GOT3 (cell line): ENCODE results near the gene FADD.
"Not testable (repeated sequence)": the region's sequence is repeated elsewhere in the genome, so short reads cannot be mapped to it uniquely, and the experiment has no call there.

Experiments used
- DNase-seq: peaks from one replicate; lab custom pipeline; 2025; ENCODE audit warnings: mixed read lengths; lab: John Stamatoyannopoulos, UW

Gene FADD

DNA sequence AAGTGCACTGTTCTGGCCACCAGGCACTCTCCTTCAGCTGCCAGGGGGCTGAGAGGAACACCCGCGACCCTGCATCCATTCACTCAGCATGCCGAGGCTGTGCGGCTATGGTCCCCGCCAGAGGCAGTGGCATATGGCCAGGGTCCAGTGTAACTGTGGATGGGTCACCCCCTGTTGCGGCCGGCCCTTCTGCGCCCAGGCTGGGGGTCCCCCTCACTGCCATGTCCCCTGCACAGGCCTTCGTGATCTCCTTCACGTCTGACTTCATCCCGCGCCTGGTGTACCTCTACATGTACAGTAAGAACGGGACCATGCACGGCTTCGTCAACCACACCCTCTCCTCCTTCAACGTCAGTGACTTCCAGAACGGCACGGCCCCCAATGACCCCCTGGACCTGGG lies 20.8 kb upstream of the FADD start:
- DNase-seq, result no peak

DNA sequence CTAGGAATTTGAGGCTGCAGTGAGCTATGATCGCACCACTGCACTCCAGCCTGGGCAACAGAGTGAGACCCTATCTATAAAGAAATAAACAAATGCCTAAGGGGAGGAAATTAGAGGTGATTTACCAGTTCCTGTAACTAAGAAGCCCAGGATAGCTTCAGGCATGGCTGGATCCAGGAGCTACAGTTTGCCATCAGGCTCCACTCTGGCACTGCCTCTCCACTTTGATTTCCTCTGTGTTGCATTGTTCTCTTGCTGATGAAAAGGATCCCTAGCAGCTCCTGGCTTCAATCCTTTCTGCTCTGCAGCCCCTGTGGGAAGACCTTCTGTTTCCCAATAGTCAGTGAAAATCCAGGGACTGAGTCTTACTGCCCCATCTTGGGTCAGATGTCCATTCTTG lies 20.1 kb upstream of the FADD start:
- no peak for DNase-seq

DNA sequence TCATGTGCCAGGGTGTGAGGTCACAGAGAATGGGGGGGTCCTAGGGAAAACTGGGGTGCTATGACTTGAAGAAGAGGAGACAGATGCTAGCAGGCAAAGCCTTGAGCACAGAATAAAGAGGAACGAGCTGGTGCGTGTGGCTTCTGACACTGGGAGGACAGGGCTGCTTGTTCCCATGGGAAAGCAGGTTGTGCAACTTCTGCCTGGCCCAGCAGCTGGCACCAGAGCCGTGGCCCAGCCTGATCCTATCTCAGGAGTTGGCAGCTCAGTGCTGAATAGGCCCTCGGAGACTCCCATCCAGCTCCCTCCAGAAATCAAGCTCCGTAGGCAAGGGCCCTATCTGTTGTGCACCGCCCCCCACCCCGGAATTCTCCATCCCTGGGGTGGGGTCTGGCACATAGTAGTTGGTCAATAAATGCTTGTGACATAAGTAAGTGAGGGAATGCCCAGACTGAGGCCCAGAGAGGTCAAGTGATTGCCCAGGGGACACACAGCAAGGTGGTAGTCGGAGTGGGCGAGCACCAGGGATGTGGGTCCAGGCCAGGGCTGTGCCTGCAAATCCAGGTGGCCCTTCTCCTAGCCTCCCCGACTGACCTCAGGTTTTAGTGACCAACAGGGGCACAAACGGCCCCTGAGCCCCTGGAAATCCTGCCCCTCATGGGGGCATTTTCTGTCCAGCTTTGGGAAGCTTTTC lies 19.5 kb upstream of the FADD start:
- DNase-seq, result no peak

DNA sequence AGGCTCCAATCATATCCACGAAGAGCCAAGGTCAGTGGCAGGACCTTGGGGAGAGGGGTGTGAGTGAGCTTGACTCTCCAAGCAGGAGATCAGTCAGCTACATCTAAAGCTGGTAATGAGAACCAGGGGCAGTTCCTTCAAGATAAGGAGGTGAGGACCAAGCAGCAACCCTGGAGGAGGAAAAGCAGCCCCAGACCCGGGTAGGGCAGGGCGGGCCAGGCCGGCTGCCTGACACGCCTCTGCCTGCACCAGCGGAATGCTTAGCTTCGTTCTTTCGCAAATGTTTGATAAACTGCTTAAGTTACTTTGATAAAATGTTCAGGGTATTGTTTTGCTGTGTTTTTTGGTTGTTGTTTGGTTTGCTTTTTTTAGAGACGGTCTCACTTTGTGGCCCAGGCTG lies 18.7 kb upstream of the FADD start:
- no peak for DNase-seq

DNA sequence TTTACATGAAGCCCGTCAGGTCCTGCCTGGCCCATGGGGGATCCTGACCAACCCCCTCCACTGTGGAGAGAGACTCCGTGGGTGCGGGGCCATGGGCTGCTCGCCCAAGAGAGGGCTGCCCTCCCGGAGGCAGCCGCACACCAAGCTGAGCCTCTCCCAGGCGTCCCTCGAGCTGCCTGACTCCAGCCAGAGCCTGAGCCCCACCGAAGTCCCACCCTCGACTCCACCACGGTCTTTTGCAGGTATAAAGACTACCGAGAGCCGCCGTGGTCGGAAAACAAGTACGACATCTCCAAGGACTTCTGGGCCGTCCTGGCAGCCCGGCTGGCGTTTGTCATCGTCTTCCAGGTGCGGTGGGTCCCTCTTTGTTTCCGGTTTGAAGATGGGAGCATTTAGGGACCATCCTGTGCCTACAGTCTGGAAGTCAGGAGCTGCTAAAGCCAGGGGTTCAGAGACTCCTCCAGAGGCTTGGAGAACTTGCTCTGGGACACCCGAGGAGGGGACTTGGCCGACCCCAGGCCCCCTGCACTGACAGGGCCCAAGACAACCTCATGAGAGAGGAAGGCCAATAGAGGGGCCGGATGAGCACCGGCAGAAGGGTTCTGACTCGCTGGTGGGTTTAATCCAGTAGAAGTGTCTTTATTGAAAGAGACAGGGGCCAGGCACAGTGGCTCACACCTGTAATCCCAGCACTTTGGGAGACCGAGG lies 17.6 kb upstream of the FADD start:
- no peak for DNase-seq

DNA sequence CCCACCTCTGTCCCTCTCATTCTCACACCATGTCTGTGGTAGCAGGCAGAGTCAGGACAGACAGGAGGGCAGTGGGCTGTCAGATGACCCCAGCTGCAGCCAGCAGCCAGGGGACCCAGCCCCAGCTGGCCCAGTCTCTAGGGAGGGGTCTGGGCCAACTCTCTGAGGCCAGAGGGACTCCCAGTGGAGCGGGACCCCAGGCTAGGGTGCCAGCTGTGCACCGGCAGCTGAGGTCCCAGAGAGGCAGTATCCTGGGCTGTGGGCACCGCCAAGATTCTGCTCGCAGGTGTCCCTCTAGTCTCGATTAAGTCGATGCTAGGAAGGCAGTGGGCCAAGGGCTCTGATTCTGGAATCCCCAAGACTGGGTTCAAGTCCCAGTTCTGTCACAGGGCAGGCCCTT lies 16.7 kb upstream of the FADD start:
- DNase-seq, result no peak

DNA sequence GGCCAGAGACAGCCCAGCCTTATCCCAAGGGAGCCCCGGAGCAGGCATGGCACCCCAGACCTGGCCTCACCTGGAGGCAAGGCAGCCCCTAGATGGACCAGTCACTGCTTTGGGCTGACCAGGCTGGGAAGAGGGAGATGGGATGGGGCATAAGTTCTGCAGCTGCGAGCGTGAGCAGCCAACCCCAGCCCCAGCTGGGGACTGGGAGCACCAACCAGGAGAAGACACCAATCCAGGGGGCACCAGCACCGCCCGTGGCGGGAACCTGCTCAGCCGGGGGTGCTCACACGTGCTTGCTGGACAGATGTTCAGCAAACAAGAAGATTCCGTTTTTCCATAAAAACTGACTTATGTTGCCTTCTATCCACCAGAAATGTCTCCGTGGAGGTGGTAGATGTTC lies 16.2 kb upstream of the FADD start:
- DNase-seq, result no peak

DNA sequence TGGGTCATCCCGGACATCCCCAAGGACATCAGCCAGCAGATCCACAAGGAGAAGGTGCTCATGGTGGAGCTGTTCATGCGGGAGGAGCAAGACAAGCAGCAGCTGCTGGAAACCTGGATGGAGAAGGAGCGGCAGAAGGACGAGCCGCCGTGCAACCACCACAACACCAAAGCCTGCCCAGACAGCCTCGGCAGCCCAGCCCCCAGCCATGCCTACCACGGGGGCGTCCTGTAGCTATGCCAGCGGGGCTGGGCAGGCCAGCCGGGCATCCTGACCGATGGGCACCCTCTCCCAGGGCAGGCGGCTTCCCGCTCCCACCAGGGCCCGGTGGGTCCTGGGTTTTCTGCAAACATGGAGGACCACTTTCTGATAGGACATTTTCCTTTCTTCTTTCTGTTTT lies 15.3 kb upstream of the FADD start:
- no peak for DNase-seq

DNA sequence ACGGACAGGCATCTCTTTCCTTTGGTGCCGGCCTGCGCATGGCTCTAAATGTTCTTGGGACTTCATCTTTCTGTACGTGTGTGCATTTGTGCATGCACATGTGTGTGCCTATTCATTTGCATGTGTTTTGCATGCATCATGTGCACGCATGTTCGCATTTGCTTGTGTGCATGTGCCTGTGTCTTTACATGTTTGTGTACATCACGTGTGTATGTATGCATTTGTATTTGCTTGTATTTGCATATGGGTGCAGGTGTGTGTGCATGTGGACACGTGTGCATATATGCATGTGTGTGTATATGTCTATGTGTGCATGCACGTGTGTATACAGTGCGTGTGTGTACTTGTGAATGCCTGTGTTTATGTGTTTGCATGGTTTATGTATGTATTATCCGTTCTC lies 13.5 kb upstream of the FADD start:
- no peak for DNase-seq

DNA sequence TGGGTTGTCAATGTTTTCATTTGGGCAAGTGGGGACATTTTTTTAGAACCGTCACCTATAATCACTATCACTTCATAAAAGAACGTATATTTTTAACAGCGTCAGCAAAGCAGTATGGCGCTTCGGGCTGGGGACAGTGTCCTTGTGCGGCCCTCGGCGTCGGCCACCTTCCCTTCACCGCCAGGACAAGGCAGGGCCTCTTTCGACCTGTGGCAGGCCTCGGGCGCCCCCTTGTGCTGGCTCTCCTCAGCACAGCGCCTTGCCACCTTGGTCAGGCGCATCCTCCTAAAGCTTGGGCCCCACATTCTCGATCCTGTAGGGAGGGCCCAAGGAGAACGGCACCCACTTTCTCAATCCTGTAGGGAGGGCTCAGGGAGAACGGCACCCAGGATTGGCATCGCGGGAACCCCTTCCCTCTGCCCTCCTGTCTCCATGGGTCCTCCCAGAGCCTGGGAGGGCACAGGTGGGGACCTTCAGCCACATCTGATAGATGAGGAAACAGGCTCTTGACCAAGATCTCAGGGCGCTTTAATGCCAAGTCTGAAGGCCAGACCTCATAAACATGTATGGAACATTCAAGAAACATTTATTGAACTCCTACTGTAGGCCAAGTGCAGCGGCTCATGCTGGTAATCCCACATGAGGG lies 11.5 kb upstream of the FADD start:
- DNase-seq, result peak; percentile 31

DNA sequence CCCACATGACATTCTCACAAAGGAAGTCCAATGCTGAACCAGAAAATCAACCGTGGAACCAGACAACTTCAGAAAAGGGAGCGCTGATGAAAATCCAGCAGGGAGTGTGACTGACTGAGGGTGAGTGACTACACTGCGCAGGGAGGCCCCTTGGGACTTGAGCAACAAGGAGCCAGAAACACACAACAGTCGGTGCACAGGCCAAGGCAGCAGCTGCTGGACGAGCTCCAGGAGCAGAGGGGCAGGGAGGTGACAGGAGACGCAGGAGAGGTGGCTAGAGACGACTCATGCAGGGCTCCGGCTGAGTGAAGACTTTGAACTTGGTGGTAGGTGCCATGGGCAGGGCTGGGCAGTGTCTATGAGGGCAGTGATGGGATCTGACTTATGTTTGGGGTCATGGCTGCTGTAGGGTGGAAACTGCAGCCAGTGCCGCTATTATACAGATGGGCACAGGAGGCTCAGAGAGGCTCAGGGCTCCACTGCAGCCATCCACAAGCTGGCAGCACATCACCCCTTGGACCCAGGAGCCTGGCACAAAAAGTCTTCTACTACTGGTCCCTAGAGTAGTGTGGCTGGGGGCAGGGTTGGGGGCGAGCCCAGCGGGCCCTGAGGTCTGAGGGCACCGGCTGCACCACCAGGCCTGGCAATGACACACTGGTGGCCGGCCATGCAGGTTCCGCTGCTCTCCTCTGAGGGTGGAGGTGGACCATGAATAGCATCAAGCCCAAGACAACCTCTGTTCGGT lies 10.3 kb upstream of the FADD start:
- no peak for DNase-seq

DNA sequence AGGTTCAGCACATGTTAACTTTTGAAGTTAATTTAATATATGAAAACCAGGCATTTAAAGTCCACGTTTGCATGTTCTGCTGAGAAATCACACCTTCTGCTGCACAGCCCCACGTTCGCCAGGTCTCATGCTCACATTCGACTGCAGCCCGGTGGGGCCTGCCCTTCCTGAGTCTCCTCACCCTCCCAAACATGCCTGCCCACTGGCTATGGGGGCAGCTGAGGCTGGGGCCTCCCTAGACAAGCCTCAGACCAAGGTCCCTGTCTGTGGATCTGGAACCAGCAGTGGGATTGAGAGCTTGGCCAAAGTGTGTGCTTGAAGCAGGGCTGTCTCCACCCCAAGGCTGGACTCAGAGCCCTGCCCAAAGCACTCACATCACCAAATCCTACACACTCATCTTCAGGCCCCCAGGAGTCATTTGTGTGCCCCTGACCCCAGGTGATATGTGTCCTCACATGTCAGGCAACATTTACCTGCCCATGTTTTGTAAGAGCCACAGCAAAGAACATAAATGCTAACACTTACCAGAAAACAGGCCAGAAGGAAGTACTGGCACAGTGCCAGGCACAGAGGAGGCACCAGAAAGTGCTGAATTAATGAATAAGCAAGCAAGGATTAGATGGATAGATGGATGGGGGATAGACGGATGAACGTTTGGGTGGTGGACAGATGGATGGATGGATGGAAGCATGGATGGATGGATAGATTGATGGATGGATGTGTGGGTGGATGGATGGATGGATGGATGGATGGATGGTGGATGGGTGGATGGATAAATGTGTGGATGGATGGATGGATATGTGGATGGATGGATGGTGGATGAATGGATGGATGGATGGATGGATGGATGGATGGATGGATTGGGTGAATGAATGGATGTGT lies 9.4 kb upstream of the FADD start:
- no peak for DNase-seq

DNA sequence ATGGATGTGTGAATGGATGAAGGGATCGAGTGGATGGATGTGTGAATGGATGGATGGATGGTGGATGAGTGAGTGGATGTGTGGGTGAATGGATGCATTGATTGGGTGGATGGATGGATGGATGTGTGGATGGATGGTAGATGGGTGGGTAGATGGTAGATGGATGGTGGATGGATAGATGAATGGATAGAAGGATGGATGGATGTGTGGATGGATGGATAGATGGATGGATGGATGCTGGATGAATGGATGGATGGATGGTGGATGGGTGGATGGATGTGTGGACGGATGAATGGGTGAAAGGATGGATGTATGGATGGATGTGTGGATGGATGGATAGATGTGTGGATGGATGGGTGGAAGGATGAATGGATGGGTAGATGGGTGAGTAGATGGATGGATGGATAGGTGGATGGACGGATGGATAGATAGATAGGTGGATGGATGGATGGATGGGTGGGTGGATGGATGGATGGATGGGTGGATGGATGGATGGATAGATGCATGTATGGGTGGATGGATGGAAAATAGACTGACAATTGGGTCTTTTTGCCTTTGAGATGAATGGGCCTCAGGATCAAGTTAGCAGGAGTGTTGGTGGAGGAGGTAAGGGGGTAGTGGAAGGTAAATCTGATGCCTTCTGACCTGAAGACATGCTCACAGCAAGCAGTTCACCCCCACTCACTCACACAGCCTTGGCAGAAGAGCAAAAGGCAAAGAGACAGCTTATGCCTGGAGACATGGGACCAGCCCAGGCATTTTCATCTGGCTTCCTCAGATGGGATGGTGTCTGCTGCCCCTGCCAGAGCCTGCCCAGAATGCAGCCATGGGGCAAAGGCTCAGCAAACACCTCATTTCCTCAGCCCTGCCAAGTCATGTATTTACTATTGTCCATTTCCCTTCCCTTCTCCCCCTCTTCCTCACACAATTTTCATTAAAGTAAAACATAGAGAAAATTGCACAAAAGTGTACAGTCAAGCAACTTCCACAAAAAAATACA lies 8.0 kb upstream of the FADD start:
- DNase-seq, result no peak

DNA sequence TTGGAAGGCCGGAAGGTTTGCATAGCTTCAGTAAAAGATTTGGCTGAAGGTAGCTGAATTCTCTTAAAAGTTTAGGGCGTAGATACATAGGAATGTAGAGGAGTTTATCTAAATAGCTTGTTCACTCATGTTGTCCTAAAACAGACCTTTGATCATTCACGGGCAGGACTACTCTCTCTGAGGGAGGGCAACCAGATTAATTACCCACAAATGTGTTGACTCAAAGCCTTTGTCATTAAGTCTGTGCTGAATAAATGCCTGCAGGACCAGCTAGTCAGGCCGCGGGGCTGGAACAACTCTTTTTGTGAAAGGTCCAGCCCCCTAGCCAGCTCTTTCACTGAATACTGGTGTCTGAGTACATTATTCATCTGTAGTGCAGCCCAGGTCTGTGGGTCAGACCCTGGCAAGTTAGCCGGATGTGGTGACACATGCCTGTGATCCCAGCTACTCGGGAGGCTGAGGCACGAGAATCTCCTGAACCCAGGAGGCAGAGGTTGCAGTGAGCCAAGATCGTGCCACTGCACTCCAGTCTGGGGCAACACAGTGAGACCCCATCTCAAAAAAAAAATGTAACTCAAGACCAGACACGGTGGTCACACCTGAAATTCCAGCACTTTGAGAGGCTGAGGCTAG lies 2.8 kb upstream of the FADD start:
- no peak for DNase-seq

DNA sequence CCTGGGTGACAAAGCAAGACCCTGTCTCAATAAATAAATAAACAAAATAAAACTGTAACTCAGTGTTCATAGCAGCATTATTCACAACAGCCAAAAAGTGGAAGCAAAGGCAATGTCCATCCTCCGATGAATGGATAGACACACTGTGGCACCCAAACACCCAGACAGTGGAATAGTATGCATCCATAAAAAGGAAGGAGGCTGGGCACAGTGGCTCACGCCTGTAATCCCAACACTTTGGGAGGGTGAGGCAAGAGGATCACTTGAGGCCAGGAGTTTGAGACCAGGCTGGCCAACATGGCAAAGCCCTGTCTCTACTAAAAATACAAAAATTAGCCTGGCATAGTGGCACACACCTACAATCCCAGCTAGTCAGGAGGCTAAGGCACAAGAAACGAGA lies 2.0 kb upstream of the FADD start:
- not testable (repeated sequence) for DNase-seq

DNA sequence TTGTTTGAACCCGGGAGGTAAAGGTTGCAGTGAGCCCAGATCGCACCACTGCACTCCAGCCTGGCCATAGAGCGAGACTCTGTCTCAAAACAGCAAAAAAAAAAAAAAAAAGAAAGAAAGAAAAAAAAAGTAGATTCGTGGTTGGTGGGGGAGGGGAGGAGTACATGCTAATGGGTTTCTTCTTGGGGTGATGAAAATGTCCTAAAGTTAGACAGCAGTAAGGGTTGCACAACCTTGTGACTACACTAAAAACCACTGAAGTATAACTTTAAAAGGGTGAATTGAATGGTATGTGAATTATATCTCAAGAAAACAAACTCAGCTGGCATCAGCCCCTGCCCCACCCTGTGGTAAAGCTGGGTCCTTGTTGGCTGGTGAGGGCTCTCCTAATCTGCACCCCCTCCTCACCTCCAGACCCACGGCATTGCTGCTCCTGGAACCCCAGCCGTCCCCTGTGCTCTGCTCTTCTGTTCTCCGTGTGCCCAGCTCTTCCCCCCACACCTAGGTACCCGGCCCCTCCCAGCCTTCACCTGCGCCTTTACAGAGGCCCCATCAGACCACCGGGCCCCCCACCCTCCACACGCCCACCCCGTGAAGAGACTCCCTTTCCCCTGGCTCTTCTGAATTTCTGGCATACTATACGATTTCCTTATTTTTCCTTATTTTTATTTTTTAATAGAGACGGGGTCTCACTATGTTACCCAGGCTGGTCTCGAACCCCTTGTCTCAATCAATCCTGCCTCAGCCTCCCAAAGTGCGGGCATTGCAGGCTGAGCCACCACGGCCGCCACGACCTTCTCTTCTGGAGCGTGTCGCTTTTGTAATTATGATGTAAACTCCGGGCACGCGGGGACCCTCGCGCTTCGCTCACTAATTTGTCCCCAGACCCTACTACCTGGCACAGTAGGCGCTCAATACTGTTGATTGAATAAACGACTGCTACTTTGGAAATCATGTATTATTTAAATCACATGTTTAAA lies 924 bp upstream of the FADD start:
- no peak for DNase-seq

DNA sequence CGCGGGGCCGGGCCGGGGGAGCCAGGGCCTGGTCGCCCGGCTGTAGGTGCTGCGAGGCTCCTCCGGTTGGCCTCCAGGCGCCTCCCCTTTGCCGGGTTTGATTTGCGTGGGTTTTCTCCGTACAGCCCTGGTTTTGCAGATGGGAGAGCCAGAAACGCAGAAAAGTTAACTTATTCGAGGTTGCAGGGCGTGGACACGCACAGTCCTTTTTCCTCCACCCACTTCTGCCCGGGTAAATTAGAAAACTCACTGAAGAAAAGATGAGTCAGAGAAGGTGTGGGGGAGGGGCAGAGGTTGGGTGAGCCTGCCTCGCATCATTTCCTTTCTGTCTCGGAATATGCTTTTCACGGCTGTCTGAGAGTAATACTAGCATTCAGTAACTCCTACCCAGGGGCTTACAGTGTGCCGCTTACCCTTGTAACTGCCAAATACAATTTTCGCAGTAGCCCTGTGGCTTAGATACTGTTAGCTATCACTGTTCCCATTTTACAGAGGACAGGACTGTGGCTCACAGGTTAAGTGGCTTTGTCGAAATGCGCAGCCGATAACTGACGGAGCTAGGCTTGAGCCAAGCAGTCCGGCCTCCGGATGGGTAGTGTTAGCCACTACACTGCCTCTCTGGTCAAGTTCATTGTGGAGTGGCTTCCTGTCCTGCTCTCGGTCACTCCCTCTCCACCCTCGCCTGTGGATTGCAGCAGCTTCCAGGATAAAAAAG lies 812 bp downstream of the FADD start:
- peak; percentile 30 for DNase-seq

DNA sequence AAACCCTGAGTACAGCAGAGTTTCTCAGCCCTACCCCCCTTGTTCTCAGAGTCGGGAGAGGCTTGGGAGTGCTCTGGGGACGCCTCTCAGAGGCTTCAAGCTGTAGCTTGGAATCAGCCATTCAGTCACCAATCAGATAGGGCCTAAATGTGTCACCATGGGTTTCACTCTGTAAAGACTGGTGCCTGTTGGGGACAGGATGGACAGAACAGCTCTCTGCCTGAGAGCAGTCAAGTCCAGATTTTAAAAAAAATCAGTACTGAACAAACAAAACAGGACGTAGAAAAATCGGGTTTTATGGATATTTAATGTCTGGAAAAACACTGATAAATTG lies 1.3 kb downstream of the FADD start:
- DNase-seq, result no peak
